ENCODE data around the gene PXYLP1.

- TF ChIP-seq CTCF (IDR thresholded peaks at IDR 0.05), result no peak
- TF ChIP-seq POLR2A (IDR thresholded peaks at IDR 0.05), result no peak
Measured at GRCh38 chr3:141258973-141259372, 27.3 kb downstream of the PXYLP1 start.

Measured in thyroid gland (tissue), 4 donors.